Stimulated activated CD8-positive, alpha-beta memory T cell treated with anti-CD3 and anti-CD28 coated beads, Interleukin-15, amount 100 ng/mL, for 48 hours (primary cell): ENCODE data around the gene ZNF816.
"Not testable (repeated sequence)": the region's sequence is repeated elsewhere in the genome, so short reads cannot be mapped to it uniquely, and the experiment has no call there.

Experiments used
- DNase-seq, 2 donors: peaks; one replicate each; pipeline ENCODE4 v3.0.0-alpha.2; 2020; ENCODE audit warnings: low read depth in 2 of 2

Gene ZNF816

DNA sequence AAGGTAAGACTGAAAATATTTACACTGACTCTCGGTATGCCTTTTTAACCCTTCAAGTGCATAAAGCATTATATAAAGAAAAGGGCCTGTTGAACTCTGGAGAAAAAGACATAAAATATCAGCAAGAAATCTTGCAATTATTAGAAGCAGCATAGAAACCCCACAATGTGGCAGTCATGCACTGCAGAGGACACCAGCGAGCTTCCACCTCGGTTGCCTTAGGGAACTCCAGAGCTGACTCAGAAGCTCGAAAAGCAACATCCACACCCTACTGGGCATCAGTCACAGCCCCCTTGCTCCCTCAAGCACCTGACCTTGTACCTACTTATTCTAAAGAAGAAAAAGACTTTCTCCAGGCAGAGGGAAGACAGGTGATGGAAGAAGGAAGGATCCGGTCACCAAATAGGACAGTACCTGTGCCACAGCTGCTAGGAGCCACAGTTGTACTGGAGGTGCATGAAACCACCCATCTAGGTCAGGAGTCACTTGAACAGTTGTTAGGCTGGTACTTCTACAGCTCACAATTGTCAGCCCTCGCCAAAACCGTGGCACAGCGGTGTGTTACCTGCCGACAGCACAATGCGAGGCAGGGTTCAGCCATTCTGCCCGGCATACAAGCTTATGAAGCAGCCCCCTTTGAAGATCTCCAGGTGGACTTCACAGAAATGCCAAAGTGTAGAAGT is 2.9 kb downstream of the ZNF816 start:
- no peak for DNase-seq

DNA sequence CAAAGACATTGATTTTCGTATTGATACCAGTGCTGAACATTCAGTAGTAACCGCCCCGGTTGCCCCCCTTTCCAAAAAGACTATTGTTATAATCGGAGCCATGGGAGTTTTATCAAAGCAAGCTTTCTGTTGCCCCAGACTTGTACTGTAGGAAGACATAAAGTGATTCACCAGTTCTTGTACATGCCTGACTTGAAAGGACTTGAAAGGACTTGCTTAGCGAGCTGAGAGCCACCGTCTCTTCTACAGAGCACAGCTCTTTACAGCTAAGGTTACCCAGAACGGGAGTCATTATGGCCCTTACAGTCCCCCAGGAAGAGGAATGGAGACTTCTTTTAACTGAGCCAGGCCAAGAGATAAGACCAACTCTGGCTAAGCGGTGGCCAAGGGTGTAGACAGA is 5.1 kb downstream of the ZNF816 start:
- no peak for DNase-seq

DNA sequence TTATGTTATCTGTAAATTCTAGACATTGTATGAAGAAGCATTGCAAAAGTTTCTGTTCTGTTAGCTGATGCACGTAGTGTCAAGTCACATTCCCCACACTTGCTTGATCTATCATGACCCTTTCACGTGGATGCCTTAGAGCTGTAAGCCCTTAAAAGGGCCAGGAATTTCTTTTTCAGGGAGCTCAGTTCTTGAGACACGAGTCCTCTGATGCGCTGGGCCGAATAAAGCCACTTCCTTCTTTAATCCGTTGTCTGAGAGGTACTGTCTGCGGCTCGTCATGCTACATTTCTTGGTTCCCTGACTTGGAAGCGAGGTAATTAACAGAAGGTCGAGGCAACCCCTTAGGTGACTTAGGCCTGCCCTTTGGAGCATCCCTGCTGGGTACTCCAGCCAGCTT is 5.8 kb downstream of the ZNF816 start:
- no peak for DNase-seq

DNA sequence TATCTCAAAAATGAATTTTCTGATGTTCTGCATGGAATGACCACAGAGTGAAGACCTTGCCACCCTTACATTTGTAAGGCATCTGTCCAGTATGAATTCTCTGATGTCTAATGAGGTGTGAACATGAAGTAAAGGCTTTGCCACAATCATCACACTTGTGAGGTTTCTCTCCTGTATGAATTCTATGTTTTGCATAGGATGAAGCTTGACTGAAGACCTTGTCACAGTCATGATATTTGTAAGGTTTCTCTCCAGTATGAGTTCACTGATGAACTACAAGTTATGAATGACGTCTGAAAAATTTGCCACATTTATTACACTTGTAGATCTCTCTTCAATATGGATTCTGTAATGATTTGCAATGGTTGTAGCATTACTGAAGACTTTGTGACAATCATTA is 13.3 kb downstream of the ZNF816 start:
- no peak for DNase-seq

DNA sequence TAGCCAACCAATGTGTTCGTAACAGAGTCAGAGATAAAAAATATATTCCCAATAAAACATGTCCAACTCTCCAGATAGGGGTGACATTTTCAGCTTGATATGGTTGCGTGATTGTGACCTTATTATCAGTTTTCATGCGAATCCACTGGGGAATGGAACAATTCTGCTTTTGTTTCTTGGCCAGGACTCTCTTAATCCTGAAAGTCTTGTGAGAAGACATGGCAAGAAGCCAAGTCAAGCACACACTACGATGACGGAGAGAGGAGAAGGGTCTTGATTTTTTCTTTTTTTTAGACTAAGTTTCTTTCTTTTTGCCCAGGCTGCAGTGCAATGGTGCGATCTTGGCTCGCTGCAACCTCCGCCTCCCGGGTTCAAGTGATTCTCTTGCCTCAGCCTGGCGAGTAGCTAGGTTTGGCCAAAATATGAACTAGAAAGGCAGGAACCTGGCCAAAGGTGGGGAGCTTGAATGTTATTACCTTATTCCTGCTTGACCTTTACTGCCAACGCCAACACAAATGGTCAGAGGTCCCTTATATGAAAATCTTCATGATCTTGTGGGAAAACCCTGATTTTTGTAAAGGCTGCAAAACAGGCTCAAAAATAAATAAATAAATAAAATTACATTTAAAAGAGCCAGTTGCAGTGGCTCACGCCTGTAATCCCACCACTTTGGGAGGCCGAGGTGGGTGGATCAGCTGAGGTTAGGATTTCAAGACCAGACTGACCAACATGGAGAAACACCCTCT is 14.5 kb downstream of the ZNF816 start:
- DNase-seq = no peak

DNA sequence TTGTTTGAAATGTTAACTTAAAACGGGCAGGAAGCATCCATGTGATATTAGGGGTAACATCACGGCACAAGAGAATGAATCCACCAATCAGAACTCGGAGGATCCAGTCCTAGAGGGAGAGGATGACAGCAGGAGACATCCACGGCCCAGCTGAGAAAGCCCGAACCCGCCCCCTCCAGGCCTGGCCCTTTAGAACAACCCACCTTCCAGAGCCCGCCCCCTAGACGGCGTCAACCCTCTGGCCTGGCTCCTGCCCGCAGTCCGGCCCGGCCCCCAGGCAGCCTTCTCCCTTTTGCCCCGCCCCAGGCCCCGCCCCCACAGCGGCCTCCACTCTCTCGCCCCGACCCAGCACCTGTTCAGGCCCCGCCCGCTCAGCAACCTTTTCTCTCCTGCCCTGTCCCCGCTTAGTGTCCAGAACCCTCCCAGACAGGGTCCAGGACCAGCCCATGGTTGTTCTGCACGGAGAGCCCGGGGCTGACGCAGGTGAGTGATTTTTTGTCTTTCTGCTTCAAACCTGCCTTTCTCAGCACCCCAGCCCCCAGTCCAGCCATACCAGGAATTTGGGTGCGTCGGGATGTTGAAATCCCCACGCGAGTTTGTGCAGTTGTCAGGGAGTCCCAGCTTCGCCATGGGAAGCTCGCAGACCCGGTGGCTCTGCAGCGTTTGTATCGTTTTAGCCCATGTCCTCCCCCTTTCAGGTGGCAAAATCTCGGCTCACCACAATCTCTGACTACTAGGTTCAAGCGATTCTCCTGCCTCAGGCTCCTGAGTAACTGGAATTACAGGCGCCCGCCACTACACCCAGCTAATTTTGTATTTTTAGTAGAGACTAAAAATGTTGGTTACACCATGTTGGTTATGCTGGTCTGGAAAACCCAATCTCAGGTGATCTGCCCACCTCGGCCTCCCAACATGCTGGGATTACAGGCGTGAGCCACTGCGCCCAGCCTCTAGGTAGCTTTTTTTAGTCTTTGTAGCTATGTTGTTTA is 16.1 kb downstream of the ZNF816 start:
- no peak for DNase-seq

DNA sequence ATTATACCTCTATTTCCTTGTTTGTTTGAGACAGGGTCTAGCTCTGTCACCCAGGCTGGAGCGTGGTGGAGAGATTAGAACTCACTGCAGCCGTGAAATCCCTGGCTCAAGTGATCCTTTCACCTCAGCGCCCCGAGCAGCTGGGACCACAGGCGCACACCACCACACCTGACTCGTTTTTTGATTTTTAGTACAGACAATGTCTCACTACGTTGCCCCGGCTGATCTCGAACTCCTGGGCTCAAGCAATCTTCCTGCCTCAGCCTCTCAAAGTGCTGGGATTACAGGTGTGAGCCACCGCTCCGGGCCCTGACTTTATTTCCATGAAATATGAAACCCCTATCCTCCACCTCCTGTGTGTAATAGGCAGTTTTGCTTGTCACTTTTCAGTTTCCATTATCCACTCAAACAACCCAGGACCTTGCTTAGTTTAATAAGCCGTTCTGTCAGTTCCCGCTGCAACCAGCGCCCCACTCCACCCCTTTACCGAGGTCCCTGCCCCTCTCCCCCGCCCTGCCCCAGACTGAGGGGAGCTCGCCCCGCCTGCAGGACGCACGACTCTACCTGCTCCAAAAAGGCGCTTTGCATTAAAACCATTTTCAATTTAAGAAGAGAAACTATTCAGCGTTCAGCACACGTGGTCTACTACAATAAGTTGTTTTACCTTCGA is 16.9 kb downstream of the ZNF816 start:
- DNase-seq = no peak

DNA sequence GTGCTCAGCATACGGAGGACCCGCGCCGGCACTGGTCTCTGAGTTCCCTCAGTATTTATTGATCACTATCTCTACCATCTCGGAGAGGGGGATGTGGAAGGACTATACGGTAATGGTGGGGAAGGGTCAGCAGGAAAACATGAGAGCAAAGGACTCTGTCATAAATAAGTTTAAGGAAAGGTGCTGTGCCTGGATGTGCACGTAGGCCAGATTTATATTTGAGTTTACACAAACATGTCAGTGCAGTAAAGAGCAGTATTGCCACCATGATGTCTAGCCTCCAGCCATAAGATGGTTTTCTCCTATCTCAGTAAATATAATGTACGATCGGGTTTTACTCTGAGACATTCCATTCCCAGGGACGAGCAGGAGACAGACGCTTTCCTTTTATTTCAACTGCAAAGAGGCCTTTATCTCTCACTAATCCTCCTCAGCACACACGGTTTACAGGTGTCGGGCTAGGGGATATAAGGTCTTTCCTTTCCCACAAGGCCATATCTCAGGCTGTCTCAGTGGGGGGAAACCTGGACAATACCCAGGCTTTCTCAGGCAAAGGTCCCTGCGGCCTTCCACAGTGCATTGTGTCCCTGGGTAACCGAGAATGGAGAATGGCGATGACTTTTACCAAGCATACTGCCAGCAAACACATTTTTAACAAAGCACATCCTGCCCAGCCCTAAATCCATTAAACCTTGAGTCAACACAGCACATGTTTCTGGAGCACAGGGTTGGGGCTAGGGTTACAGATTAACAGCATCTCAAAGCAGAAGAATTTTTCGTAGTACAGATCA is 17.8 kb downstream of the ZNF816 start:
- not testable (repeated sequence) for DNase-seq

DNA sequence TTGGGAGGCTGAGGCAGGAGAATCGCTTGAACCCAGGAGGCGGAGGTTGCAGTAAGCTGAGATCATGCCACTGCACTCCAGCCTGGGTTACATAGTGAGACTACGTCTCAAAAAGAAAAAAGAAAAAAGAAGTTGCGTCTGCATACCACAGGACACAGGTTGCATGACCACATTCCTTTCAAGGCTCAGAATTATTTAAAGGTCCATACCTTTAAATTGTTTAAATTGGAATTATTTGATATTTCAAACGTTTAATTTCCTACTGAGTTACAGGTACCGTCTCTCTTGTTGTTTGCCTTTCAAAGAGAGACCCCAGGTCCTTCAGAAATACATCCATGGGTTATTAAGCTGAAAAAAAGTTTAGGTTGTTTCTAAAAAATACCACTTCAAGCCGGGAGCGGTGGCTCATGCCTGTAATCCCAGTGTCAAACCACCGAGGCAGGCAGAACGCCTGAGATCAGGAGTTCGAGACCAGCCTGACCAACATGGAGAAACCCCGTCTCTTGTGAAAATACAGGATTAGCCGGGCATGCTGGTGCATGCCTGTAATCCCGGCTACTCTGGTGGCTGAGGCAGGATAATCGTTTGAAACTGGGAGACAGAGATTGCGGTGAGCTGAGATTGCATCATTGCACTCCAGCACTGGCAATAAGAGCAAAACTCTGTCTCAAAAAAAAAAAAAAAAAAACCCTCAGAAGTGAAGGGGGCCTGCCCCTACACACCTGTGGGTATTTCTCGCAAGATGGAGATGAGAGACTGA is 18.6 kb downstream of the ZNF816 start:
- DNase-seq = no peak

DNA sequence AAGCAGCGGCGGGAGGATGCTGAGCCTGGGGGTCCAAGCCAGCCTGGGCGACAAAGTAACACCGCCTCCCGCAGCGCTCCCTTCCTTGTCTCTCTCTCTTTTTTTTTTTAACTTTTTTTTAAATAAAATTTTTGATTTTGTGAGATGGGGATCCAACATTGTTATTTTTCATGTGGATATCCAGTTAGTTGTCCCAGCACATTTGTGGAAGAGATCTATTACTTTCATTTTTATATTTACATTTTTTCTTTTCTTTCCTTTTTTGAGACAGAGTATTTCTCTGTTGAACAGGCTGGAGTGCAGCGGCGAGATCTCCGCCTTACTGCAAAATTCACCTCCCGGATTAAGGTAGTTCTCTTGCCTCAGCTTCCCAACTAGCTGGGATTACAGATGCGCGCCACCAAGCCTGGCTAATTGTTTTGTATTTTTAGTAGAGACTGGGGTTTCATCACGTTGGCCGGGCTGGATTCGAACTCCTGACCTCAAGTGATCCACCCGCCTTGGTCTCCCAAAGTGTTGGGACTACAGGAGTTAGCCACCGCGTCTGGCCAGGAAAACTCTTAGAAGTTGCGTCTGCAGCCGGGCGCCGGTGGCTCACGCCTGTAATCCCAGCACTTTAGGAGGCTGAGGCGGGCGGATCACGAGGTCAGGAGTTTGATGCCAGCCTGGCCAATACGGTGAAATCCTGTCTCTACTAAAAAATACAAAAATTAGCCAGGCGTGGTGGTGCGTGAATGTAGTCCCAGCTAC is 19.4 kb downstream of the ZNF816 start:
- DNase-seq = no peak

DNA sequence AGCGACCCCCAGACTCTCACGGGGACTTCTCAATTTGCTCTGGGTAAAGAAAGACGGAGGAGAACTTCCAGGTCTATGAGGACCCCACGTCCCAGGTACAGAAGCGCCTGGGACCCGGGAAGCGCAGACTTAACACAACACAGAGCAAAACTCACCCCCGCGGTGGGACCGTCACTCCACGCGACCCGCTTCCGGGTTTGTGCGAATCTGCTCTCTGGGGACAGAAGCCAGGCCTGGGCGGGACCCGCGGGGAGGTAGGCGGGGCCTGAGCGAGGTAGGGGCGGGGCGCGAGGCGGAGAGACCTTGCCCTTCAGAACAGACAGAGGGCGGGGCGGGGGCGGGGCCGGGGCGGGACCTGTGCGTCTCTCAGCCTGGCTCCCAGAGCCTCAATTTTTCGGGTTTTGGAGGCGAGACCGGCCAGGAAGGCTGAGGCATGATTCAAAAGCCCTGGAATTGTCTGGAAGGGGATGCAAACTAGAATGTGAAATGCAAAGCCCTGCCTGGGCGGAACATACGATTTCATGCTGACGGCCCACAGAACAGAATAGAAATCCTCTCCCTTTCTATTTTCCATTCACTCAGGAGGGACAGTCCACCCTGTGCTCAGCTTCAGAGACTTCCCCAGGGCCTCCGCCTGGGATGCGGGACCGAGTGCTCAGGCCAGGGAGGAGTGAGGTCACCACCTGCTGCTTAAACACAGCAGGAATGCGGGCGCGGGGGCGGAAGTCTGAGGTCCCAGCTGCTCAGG is 20.1 kb downstream of the ZNF816 start:
- peak; percentile 86 to 88 for DNase-seq

DNA sequence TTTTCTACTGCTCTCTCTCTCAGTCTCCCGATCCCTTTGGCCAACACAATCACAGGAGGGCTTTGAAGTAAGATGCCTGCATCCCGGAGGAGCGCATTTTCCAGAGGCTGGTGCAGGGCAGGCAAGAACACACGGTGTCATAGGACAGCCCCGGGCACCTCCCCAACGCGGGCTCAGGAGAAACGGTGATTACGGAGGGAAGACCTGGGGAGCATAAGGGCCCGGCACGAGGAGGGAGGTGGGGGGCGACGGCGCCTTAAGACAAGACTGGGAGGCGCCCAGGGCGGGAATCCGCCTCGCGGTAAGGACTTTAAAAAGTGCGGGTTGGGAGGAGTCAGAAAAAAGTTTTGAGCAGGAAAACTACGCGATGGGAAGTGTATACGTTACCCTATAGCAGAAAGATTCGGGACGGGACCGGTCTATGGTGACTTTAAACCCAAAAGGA is 20.7 kb downstream of the ZNF816 start:
- DNase-seq = no peak

DNA sequence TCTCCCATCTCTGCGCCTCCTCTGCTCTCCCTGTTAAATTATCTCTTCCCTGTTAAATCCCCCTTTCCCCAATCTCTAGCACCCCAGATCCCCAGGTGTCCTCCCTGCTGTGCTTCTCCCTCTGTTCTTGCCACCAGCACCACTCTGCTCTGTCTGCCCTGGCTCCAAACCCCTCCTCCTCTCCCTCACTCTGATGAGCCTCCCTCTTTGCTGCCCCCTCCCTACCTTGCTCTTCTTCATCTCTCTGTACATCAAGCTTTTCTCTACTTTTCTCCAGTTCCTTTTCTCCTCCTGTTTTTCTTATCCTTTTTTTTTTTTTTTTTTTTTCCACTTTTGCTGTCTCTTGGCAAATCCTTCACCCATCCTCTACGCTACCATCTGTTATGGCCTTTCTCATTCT is 21.2 kb downstream of the ZNF816 start:
- DNase-seq = not testable (repeated sequence)

DNA sequence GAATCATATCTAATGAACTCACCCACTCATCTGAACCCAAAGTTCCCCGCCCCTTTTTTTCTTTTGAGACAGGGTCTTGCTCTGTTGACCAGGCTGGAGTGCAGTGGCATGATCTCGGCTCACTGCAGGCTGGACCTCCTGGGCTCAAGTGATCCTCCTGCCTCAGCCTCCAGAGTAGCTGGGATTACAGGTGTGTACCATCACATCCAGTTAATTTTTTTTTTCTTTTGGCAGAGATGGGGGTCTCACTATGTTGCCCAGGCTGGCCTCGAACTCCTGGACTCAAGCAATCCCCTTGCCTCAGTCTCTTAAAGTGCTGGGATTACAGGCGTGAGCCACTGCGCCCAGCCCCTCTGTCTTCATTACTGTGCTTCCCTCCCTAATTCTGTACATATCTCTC is 21.8 kb downstream of the ZNF816 start:
- DNase-seq = not testable (repeated sequence)

DNA sequence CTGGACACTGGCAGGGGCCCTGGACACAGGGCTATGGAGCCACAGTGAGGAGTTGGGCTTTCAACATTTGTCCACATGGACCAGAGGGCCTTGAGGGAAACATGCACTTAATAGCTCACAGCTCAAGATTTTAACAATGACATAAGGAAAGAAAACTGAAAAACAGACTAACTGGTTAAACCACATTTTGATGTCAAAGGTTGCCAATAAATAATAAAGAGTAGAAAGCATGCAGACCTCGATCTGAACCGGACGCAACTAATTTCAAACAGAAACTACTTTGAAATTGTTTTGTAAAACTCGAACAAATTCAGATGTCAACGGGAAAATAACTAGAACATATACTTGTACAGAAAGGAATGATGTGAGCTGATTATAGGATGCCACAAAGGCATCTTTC is 23.9 kb downstream of the ZNF816 start:
- DNase-seq = no peak

DNA sequence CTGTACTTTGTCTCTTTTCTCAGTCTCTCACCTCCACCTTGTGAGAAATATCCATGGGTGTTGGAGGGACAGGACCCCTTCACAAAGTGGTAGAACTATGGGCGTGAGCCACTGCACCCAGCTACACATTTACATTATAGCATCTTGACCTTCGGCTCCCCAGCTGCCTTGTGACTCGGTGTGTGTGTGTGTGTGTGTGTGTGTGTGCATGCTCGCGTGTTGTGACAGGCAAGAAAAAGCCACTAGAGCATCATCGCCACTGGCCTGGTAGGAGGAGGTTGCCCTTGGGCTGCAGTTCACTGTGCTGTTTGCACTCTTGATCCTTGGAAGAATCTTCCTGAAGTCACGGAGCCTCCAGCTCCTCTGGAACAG is 25.7 kb downstream of the ZNF816 start:
- no peak for DNase-seq

DNA sequence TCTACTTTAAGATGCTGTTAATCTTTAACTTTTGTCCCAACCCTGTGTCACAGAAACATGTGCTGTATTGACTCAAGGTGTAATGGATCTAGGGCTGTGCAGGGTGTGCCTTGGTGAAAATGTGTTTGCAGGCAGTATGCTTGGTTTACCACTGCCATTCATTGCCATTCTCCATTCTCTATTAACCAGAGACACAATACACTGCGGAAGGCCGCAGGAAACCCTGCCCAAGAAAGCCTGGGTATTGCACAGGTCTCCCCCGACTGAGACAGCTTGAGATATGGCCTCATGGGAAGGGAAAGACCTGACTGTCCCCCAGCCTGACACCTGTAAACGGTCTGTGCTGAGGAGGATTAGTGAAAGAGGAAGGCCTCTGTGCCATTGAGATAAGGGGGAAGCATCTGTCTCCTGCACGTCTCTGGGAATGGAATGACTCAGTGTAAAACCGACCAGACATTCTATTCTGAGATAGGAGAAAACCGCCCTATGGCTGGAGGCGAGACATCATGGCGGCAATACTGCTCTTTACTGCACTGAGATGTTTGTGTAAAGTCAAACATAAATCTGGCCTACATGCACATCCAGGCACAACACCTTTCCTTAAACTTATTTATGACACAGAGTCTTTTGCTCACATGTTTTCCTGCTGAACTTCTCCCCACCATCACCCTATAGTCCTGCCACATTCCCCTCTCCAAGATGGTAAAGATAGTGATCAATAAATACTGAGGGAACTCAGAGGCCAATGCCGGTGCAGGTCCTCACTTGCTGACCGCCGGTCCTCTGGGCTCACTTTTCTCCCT is 26.3 kb downstream of the ZNF816 start:
- DNase-seq = no peak

DNA sequence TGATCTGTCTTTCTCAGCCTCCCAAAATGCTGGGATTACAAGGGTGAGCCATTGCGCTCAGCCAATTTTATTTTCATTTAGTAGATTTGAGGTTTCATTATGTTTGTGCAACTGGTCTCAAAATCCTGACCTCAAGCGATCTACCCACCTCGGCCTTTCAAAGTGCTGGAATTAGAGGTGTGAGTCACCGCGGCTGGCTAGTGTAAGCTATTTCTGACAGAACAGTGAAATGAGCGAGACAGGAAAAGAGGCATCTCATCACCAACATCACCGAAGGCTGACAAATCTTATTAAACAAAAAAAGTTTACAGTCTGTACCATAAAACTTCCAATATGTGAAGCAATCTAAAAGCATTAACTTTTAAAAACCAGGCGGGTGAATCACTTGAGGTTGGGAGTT is 27.2 kb downstream of the ZNF816 start:
- DNase-seq = no peak
